SK-N-SH treated with all-trans-retinoic acid at 6 μM for 48 hours (cell line): ENCODE measurements around the gene AMOTL1.

Source experiments
- ATAC-seq: fragments of 200-7000 bp; cut with Tn5 transposase; 3 replicates; pipeline ENCODE4 v1.9.1; 2020; ENCODE audit warnings: mild to moderate bottlenecking, moderate library complexity
- ARNTL ChIP-seq: fragments of 450-650 bp; formaldehyde crosslinking; IDR thresholded peaks from 2 replicates; pipeline ENCODE4 v1.5.0; 2020; ENCODE audit warnings: low read depth, mild to moderate bottlenecking, moderate library complexity, borderline replicate concordance
- BACH2 ChIP-seq: fragments of 250-450 bp; sonication (Bioruptor Pico); IDR thresholded peaks from 2 replicates; pipeline ENCODE4 v1.9.0; 2021; ENCODE audit warnings: mild to moderate bottlenecking, borderline replicate concordance
- CSDC2 ChIP-seq: fragments of 250-450 bp; sonication (Bioruptor Pico); IDR thresholded peaks from 2 replicates; pipeline ENCODE4 v1.5.0; 2020; ENCODE audit warnings: mild to moderate bottlenecking, moderate library complexity
- ESRRG ChIP-seq: fragments of 250-450 bp; sonication (Bioruptor Pico); IDR thresholded peaks from 2 replicates; pipeline ENCODE4 v1.6.1; 2021; ENCODE audit warnings: mild to moderate bottlenecking
- GLIS3 ChIP-seq: fragments of 250-450 bp; sonication (Bioruptor Pico); IDR thresholded peaks from 2 replicates; pipeline ENCODE4 v1.5.0; 2020; ENCODE audit warnings: mild to moderate bottlenecking, moderate library complexity
- ISL1 ChIP-seq: fragments of 250-450 bp; sonication (Bioruptor Pico); IDR thresholded peaks from 2 replicates; pipeline ENCODE4 v2.1.2; 2022; ENCODE audit warnings: mild to moderate bottlenecking, moderate library complexity
- OSR1 ChIP-seq: fragments of 250-450 bp; sonication (Bioruptor Pico); IDR thresholded peaks from 2 replicates; pipeline ENCODE4 v1.8.0; 2022; ENCODE audit warnings: moderate library complexity, mild to moderate bottlenecking, inconsistent platforms
- PPARA ChIP-seq: fragments of 250-450 bp; sonication (Bioruptor Pico); IDR thresholded peaks from 2 replicates; pipeline ENCODE4 v1.5.0; 2020; ENCODE audit warnings: mild to moderate bottlenecking, borderline replicate concordance
- RARB ChIP-seq: fragments of 250-450 bp; sonication (Bioruptor Pico); IDR thresholded peaks from 2 replicates; pipeline ENCODE4 v1.8.0; 2021; ENCODE audit warnings: mild to moderate bottlenecking, moderate library complexity
- TCF4 ChIP-seq: fragments of 250-450 bp; sonication (Bioruptor Pico); IDR thresholded peaks from 2 replicates; pipeline ENCODE4 v1.8.0; 2021; ENCODE audit warnings: mild to moderate bottlenecking, moderate library complexity, borderline replicate concordance
- TOX ChIP-seq: fragments of 250-450 bp; sonication (Bioruptor Pico); IDR thresholded peaks from 2 replicates; pipeline ENCODE4 v1.8.0; 2021; ENCODE audit warnings: mild to moderate bottlenecking, moderate library complexity, borderline replicate concordance
- ZC3H10 ChIP-seq: fragments of 250-450 bp; sonication (Bioruptor Pico); IDR thresholded peaks from 2 replicates; pipeline ENCODE4 v1.5.1; 2021; ENCODE audit warnings: mild to moderate bottlenecking, moderate library complexity
- ZFP3 ChIP-seq: fragments of 250-450 bp; sonication (Bioruptor Pico); IDR thresholded peaks from 2 replicates; pipeline ENCODE4 v1.5.0; 2020; ENCODE audit warnings: mild to moderate bottlenecking, moderate library complexity
- ZFP30 ChIP-seq: fragments of 450-650 bp; formaldehyde crosslinking; IDR thresholded peaks from 2 replicates; pipeline ENCODE4 v1.5.0; 2022; ENCODE audit warnings: mild to moderate bottlenecking, moderate library complexity
- ZNF565 ChIP-seq: fragments of 450-650 bp; formaldehyde crosslinking; conservative IDR thresholded peaks from 2 replicates; pipeline ENCODE4 v1.5.0; 2020; ENCODE audit warnings: low read depth, mild to moderate bottlenecking, moderate library complexity
- ZNF70 ChIP-seq: fragments of 450-650 bp; formaldehyde crosslinking; IDR thresholded peaks from 2 replicates; pipeline ENCODE4 v1.5.0; 2020; ENCODE audit warnings: mild to moderate bottlenecking, moderate library complexity
- ZNF8 ChIP-seq: fragments of 450-650 bp; formaldehyde crosslinking; IDR thresholded peaks from 2 replicates; pipeline ENCODE4 v1.5.0; 2020; ENCODE audit warnings: mild to moderate bottlenecking, moderate library complexity
- TF ChIP-seq, protein P1 (sequence below): fragments of 250-450 bp; sonication (Bioruptor Pico); IDR thresholded peaks from 2 replicates; pipeline ENCODE4 v1.5.1; 2020; ENCODE audit warnings: low read depth, mild to moderate bottlenecking, moderate library complexity
- TF ChIP-seq, protein P2 (sequence below): fragments of 250-450 bp; sonication (Bioruptor Pico); IDR thresholded peaks from 2 replicates; pipeline ENCODE4 v1.5.1; 2021; ENCODE audit warnings: mild to moderate bottlenecking, moderate library complexity
- TF ChIP-seq, protein P3 (sequence below): fragments of 250-450 bp; sonication (Bioruptor Pico); IDR thresholded peaks from 2 replicates; pipeline ENCODE4 v1.8.0; 2021; ENCODE audit warnings: low read depth, mild to moderate bottlenecking, moderate library complexity, borderline replicate concordance
- TF ChIP-seq, protein P4 (sequence below): fragments of 250-450 bp; sonication (Bioruptor Pico); IDR thresholded peaks from 2 replicates; pipeline ENCODE4 v1.8.0; 2020; ENCODE audit warnings: mild to moderate bottlenecking, moderate library complexity, borderline replicate concordance

Gene AMOTL1

DNA sequence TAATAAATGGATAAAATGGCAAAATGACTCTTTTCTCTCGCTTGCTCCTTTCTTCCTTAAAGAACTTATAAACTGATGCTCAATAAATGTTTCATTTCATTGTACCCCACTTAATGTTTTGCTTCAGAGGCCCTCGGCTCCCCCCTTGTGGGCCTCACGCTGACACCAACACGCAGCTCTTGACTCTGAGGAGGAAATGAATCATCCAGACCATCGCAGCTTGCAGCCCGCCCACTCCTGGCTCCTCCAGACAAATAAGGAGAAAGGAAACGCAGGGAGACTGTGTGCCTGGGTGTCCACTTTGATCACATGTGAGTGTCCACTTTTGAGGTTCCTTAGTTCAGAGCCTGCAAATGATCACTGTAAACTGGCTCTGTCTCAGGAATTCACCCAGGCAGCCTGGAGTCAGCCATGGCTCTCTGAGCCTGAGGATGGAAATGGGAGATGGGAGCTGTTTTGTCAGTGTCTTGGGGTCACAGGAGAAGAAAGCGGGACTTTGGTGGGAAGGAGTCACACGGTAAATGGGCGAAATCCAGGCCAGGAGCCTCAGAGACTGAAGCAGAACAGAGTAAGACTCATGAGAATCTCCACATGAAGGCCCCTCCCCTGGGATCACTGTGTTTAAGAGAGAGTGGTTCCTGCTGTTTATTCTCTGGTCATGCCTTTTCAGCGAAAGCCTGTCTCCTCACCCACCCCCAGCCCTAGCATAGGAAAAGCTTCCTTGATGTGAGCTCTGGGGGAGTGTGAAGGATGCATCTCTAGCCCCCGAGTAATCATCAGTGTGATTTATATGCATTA is 108.7 kb downstream of the AMOTL1 start:
- ATAC-seq: peak; percentile 99
- TF ChIP-seq ESRRG (CRISPR knock-in tag) (no peak), ZFP30 (CRISPR knock-in tag) (no peak), ARNTL (CRISPR knock-in tag) (no peak), ISL1 (no peak), GLIS3 (CRISPR knock-in tag) (no peak), TCF4 (CRISPR knock-in tag) (no peak), ZNF565 (no peak), ZFP3 (no peak), PPARA (no peak), ZNF70 (CRISPR knock-in tag) (no peak), OSR1 (CRISPR knock-in tag) (no peak)
- TF ChIP-seq, protein P1, sequence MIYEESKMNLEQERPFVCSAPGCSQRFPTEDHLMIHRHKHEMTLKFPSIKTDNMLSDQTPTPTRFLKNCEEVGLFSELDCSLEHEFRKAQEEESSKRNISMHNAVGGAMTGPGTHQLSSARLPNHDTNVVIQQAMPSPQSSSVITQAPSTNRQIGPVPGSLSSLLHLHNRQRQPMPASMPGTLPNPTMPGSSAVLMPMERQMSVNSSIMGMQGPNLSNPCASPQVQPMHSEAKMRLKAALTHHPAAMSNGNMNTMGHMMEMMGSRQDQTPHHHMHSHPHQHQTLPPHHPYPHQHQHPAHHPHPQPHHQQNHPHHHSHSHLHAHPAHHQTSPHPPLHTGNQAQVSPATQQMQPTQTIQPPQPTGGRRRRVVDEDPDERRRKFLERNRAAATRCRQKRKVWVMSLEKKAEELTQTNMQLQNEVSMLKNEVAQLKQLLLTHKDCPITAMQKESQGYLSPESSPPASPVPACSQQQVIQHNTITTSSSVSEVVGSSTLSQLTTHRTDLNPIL: no peak

DNA sequence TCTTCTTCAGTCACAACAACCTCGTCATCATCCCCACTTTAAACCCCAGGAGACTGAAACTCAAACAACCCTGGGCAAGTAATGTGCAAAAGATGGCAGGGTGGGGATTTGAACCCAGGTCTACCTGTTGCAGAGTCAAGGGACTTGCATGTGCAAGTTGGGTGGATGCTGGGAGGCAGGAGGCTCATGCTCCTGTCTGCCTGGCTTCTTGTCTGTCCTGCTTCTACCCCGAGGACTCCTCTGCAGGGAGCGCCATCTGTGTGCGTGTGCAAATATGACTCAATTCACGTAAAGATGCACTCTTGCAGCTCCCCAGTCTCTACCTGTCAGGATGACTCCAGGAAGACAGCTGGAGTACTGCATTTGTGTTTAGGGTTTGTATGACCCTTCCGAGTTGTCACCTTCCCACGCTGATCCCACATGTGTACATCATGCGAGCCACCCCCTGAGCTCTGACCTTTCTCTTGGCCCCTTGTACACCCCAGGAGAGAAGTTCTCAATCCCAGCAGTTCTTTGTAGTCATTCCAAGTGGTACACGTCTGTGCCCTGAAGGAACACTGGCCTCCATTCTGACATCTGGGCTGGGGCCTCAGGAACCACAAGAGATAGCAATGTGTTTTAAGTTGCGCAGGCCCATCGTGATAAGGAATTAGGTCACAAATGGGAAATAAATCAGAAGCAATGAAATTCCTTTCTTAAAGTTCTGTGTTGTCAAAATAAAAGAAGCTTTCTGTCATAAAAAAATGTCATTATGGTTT is 109.5 kb downstream of the AMOTL1 start:
- ATAC-seq: no peak
- no peak for TF ChIP-seq TCF4 (CRISPR knock-in tag)
- TF ChIP-seq BACH2 (CRISPR knock-in tag): no peak
- no peak for TF ChIP-seq RARB (CRISPR knock-in tag)
- TF ChIP-seq PPARA: no peak
- TF ChIP-seq OSR1 (CRISPR knock-in tag): no peak
- no peak for TF ChIP-seq GLIS3 (CRISPR knock-in tag)
- no peak for TF ChIP-seq ESRRG (CRISPR knock-in tag)
- no peak for TF ChIP-seq ARNTL (CRISPR knock-in tag)
- TF ChIP-seq, protein P2, sequence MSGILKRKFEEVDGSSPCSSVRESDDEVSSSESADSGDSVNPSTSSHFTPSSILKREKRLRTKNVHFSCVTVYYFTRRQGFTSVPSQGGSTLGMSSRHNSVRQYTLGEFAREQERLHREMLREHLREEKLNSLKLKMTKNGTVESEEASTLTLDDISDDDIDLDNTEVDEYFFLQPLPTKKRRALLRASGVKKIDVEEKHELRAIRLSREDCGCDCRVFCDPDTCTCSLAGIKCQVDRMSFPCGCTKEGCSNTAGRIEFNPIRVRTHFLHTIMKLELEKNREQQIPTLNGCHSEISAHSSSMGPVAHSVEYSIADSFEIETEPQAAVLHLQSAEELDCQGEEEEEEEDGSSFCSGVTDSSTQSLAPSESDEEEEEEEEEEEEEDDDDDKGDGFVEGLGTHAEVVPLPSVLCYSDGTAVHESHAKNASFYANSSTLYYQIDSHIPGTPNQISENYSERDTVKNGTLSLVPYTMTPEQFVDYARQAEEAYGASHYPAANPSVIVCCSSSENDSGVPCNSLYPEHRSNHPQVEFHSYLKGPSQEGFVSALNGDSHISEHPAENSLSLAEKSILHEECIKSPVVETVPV (CRISPR knock-in tag): no peak
- TF ChIP-seq CSDC2 (CRISPR knock-in tag): no peak
- no peak for TF ChIP-seq ZFP3
- no peak for TF ChIP-seq TOX (CRISPR knock-in tag)
- no peak for TF ChIP-seq ZNF70 (CRISPR knock-in tag)
- TF ChIP-seq, protein P1: no peak
- TF ChIP-seq ZC3H10 (CRISPR knock-in tag): no peak
- TF ChIP-seq ISL1: no peak
- TF ChIP-seq, protein P3, sequence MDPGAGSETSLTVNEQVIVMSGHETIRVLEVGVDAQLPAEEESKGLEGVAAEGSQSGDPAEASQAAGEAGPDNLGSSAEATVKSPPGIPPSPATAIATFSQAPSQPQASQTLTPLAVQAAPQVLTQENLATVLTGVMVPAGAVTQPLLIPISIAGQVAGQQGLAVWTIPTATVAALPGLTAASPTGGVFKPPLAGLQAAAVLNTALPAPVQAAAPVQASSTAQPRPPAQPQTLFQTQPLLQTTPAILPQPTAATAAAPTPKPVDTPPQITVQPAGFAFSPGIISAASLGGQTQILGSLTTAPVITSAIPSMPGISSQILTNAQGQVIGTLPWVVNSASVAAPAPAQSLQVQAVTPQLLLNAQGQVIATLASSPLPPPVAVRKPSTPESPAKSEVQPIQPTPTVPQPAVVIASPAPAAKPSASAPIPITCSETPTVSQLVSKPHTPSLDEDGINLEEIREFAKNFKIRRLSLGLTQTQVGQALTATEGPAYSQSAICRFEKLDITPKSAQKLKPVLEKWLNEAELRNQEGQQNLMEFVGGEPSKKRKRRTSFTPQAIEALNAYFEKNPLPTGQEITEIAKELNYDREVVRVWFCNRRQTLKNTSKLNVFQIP (CRISPR knock-in tag): no peak
- no peak for TF ChIP-seq ZFP30 (CRISPR knock-in tag)
- TF ChIP-seq, protein P4, sequence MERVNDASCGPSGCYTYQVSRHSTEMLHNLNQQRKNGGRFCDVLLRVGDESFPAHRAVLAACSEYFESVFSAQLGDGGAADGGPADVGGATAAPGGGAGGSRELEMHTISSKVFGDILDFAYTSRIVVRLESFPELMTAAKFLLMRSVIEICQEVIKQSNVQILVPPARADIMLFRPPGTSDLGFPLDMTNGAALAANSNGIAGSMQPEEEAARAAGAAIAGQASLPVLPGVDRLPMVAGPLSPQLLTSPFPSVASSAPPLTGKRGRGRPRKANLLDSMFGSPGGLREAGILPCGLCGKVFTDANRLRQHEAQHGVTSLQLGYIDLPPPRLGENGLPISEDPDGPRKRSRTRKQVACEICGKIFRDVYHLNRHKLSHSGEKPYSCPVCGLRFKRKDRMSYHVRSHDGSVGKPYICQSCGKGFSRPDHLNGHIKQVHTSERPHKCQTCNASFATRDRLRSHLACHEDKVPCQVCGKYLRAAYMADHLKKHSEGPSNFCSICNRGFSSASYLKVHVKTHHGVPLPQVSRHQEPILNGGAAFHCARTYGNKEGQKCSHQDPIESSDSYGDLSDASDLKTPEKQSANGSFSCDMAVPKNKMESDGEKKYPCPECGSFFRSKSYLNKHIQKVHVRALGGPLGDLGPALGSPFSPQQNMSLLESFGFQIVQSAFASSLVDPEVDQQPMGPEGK: no peak
- TF ChIP-seq ZNF8 (CRISPR knock-in tag): no peak

DNA sequence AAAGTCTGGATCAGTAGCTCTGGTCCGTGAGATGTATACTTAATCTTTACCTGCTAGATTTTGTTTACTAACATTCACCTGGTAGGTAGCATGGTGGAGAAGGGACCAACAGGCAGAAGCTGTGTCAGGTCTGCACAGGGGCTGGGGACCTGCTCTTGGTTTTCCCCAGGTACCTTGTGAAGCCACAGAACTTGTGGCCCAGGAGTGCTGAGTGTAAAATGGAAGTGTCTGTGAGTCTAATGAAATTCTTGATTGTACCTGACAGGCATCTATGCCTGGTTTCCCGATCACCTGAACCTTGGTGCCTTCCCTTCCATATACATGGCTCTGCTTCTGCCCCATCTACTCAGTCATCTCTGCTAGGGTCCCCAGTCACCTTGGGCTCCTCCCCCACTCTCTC is 110.8 kb downstream of the AMOTL1 start:
- no peak for TF ChIP-seq BACH2 (CRISPR knock-in tag)
- ATAC-seq: no peak
